CD14-positive monocyte (primary cell): ENCODE measurements around the gene NLRP9. TPM values are rescaled to one million over a fixed set of nuclear protein-coding genes. Genes with fewer than 3 reads are reported as not detected.

Experiments used
- DNase-seq, 3 donors: peaks; one replicate each; pipeline ENCODE4 v3.0.0-alpha.2; 2011 to 2022
- H2AFZ ChIP-seq: 2 replicates; pipeline ENCODE4 v1.6.0; 2012; ENCODE audit warnings: mild to moderate bottlenecking, low read depth, low read length, inconsistent platforms; ENCODE audit not compliant: insufficient read depth, poor library complexity, severe bottlenecking
- H3K27ac ChIP-seq, 2 donors: 1 replicate in 1 of 2; 2 replicates in 1 of 2; pipeline ENCODE4 v1.5.1; 2012 to 2013; ENCODE audit warnings: low read length in 2 of 2, control low read depth in 1 of 2, inconsistent platforms in 1 of 2, low read depth in 1 of 2, mild to moderate bottlenecking in 1 of 2
- H3K27me3 ChIP-seq, 2 donors: one replicate each; pipeline versions ENCODE4 v1.6.0 to v1.6.1; 2011 to 2013; ENCODE audit warnings: low read length in 2 of 2; ENCODE audit not compliant: control insufficient read depth in 2 of 2, insufficient read depth in 2 of 2
- H3K36me3 ChIP-seq, 2 donors: replicated peaks in 1 of 2; 1 replicate in 1 of 2; 2 replicates in 1 of 2; pipeline versions ENCODE4 v1.5.1 to v1.6.1; 2012 to 2013; ENCODE audit warnings: low read length in 2 of 2, control low read depth in 1 of 2, inconsistent platforms in 1 of 2, mild to moderate bottlenecking in 1 of 2; ENCODE audit not compliant: insufficient read depth in 2 of 2, control insufficient read depth in 1 of 2
- H3K4me1 ChIP-seq, 2 donors: 1 replicate in 1 of 2; 2 replicates in 1 of 2; pipeline versions ENCODE4 v1.5.1 to v1.6.1; 2012 to 2013; ENCODE audit warnings: low read length in 2 of 2, control low read depth in 1 of 2, inconsistent platforms in 1 of 2, mild to moderate bottlenecking in 1 of 2, moderate library complexity in 1 of 2; ENCODE audit not compliant: insufficient read depth in 2 of 2, control insufficient read depth in 1 of 2
- H3K4me2 ChIP-seq: replicated peaks from 2 replicates; pipeline ENCODE3; 2012; ENCODE audit warnings: low read length, moderate library complexity, mild to moderate bottlenecking; ENCODE audit not compliant: poor library complexity, severe bottlenecking; ENCODE audit errors: extremely low read depth
- H3K4me3 ChIP-seq, 3 experiments: fragments of 200-600 bp in 1 of 3; sonication (generic) in 1 of 3; replicated peaks in 1 of 3; 1 replicate in 2 of 3; 2 replicates in 1 of 3; pipeline ENCODE4 v1.5.1; 2011 to 2013; ENCODE audit warnings: low read length in 3 of 3, mild to moderate bottlenecking in 3 of 3, control low read depth in 2 of 3, low read depth in 2 of 3, inconsistent platforms in 1 of 3, moderate library complexity in 1 of 3
- H3K79me2 ChIP-seq: 2 replicates; pipeline ENCODE4 v1.6.0; 2012; ENCODE audit warnings: mild to moderate bottlenecking, control low read depth, inconsistent platforms, low read length, moderate library complexity; ENCODE audit not compliant: insufficient read depth
- H3K9ac ChIP-seq: 2 replicates; pipeline ENCODE4 v1.6.0; 2017; ENCODE audit warnings: low read length, mild to moderate bottlenecking; ENCODE audit not compliant: insufficient read depth, poor library complexity, severe bottlenecking
- H3K9me3 ChIP-seq, 2 donors: replicated peaks in 1 of 2; 1 replicate in 1 of 2; 2 replicates in 1 of 2; pipeline versions ENCODE4 v1.5.1 to v1.6.1; 2012 to 2013; ENCODE audit warnings: low read length in 2 of 2, control low read depth in 1 of 2; ENCODE audit not compliant: control insufficient read depth in 1 of 2, insufficient read depth in 1 of 2
- H4K20me1 ChIP-seq: 2 replicates; pipeline ENCODE4 v1.6.0; 2012; ENCODE audit warnings: mild to moderate bottlenecking, low read length, control low read depth, moderate library complexity; ENCODE audit not compliant: insufficient read depth
- H3K27ac Mint-ChIP-seq, 7 donors: one replicate each; pipeline ENCODE4 v1.8.0; 2020; ENCODE audit warnings: mild to moderate bottlenecking in 7 of 7, mixed read lengths in 7 of 7, moderate library complexity in 6 of 7, inconsistent platforms in 2 of 7
- H3K27me3 Mint-ChIP-seq, 3 donors: one replicate each; pipeline ENCODE4 v1.8.0; 2021 to 2022; ENCODE audit warnings: low read depth in 3 of 3, mild to moderate bottlenecking in 3 of 3, mixed read lengths in 3 of 3, moderate library complexity in 3 of 3, inconsistent platforms in 1 of 3
- H3K36me3 Mint-ChIP-seq, 2 donors: one replicate each; pipeline ENCODE4 v1.8.0; 2020; ENCODE audit warnings: mixed read lengths in 2 of 2, inconsistent platforms in 1 of 2, mild to moderate bottlenecking in 1 of 2
- H3K4me1 Mint-ChIP-seq: one replicate; pipeline ENCODE4 v1.8.0; 2020; ENCODE audit warnings: mild to moderate bottlenecking, mixed read lengths
- H3K4me3 Mint-ChIP-seq, 2 donors: one replicate each; pipeline ENCODE4 v1.8.0; 2020; ENCODE audit warnings: mild to moderate bottlenecking in 2 of 2, mixed read lengths in 2 of 2, moderate library complexity in 1 of 2
- H3K9me3 Mint-ChIP-seq, 7 donors: one replicate each; pipeline ENCODE4 v1.8.0; 2020 to 2022; ENCODE audit warnings: mixed read lengths in 7 of 7, mild to moderate bottlenecking in 6 of 7, moderate library complexity in 6 of 7, inconsistent platforms in 2 of 7
- WGBS: methylation state at CpG from one replicate; pipeline ENCODE4 v1.1.5; 2013; ENCODE audit warnings: missing lambda C conversion rate; ENCODE audit not compliant: insufficient coverage; 5-methylcytosine and 5-hydroxymethylcytosine counted together
- intact Hi-C, 2 donors: fragments of 100-400 bp; cut with micrococcal nuclease; formaldehyde crosslinking; loops; one replicate each; pipeline versions ENCODE4 v1.15.0 to v1.15.1; 2023
- polyA plus RNA-seq, 3 donors: library from polyadenylated mRNA; depleted of rRNA in 1 of 3; unstranded in 2 of 3; stranded (reverse) in 1 of 3; fragments of 300-500 nt in 2 of 3; fragments of >200 nt in 1 of 3; fragmentation: Illumina TruSeq in 2 of 3; gene quantifications; 1 replicate in 2 of 3; 2 replicates in 1 of 3; pipeline ENCODE4 v1.2.3, GENCODE V29; 2012 to 2021
- TF ChIP-seq, protein P1 (sequence below): fragments of 200-600 bp; IDR thresholded peaks from one replicate; pipeline ENCODE4 v1.8.0; 2022; ENCODE audit warnings: antibody characterized with exemption, mild to moderate bottlenecking

NLRP9 gene
- polyA plus RNA-seq, 3 donors, result not detected

DNA sequence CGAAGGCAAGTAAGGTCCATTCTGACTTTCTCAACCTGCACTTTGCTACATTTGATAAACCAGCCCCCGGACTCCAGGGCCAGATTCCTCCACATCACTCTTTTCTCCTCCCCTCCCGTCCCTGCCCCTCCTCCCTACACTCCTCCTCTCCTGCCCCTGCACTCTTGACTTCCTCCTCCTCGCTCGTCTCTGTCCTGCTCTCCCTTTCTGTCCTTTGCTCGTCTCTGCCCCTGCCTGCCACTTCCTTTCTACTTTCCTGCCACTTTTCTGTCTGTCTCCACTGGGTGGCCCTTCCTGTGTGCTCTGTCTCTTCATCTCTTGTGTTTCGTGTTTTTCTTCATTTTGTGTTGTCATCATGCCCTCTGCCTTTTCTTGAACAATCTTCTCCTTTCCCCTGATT, 76.4 kb downstream of the NLRP9 start:
- Mint-ChIP-seq H3K4me1 (peaks cover 18% of the 10 kb centered on the region), H3K27ac (peak overlapping the region in 4 of 7 donors; percentile 20 to 38 (median 32)), H3K9me3 (no peaks in the 10 kb centered on the region), H3K4me3 (no peak overlapping the region), H3K36me3 (peaks cover 66 to 74% of the 10 kb centered on the region in 2 donors), H3K27me3 (no peaks in the 10 kb centered on the region)
- H3K9ac ChIP-seq, result no peak overlapping the region
- H3K79me2 ChIP-seq, result peaks cover 97% of the 10 kb centered on the region
- H3K27ac ChIP-seq, result no peak overlapping the region
- DNase-seq, result no peak
- H3K4me2 ChIP-seq, result no peak overlapping the region
- no peaks in the 10 kb centered on the region for H3K9me3 ChIP-seq
- no peak overlapping the region for H3K4me3 ChIP-seq
- TF ChIP-seq, protein P1, sequence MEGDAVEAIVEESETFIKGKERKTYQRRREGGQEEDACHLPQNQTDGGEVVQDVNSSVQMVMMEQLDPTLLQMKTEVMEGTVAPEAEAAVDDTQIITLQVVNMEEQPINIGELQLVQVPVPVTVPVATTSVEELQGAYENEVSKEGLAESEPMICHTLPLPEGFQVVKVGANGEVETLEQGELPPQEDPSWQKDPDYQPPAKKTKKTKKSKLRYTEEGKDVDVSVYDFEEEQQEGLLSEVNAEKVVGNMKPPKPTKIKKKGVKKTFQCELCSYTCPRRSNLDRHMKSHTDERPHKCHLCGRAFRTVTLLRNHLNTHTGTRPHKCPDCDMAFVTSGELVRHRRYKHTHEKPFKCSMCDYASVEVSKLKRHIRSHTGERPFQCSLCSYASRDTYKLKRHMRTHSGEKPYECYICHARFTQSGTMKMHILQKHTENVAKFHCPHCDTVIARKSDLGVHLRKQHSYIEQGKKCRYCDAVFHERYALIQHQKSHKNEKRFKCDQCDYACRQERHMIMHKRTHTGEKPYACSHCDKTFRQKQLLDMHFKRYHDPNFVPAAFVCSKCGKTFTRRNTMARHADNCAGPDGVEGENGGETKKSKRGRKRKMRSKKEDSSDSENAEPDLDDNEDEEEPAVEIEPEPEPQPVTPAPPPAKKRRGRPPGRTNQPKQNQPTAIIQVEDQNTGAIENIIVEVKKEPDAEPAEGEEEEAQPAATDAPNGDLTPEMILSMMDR, result no peak
- H4K20me1 ChIP-seq, result peaks cover 100% of the 10 kb centered on the region
- H3K36me3 ChIP-seq, result peaks cover 67 to 93% of the 10 kb centered on the region in 2 donors
- no peak overlapping the region for H2AFZ ChIP-seq
- intact Hi-C loops, result no loop called here
- H3K4me1 ChIP-seq, result peaks cover 12 to 26% of the 10 kb centered on the region in 2 donors
- no peaks in the 10 kb centered on the region for H3K27me3 ChIP-seq
- WGBS, result 43% methylated on average over 7 of the region's 7 CpGs

DNA sequence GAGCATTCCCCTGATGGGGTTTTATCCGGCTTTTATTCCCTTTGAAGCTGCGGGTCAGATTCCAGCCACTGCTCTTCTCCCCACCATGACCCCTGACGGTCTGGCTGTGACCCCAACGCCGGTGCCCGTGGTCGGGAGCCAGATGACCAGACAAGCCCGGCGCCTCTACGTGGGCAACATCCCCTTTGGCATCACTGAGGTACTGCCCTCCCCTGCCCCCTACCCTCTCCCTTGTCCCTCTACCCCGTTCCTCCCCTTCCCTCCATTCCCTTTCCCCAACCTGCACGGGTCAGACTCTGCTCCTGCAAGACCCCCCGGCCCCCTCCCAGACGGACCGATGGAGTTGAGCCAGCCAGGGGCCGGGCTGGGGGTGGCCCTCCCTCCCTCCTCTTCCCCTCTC, 77.2 kb downstream of the NLRP9 start:
- H3K4me1 Mint-ChIP-seq, result peaks cover 26% of the 10 kb centered on the region
- Histone ChIP-seq H3K4me2 (no peak overlapping the region), H3K4me3 (no peak overlapping the region), H3K27me3 (no peaks in the 10 kb centered on the region), H3K27ac (no peak overlapping the region), H3K4me1 (peaks cover 21 to 34% of the 10 kb centered on the region in 2 donors), H3K9ac (no peak overlapping the region), H2AFZ (no peak overlapping the region), H3K9me3 (no peaks in the 10 kb centered on the region), H4K20me1 (peaks cover 100% of the 10 kb centered on the region), H3K36me3 (peaks cover 58 to 85% of the 10 kb centered on the region in 2 donors), H3K79me2 (peaks cover 97% of the 10 kb centered on the region)
- H3K36me3 Mint-ChIP-seq, result peaks cover 58 to 67% of the 10 kb centered on the region in 2 donors
- no peak overlapping the region for H3K4me3 Mint-ChIP-seq
- intact Hi-C loops, result no loop called here
- WGBS, result 92% methylated on average over 9 of the region's 16 CpGs
- DNase-seq, result no peak
- no peaks in the 10 kb centered on the region for H3K9me3 Mint-ChIP-seq
- H3K27ac Mint-ChIP-seq, result peak overlapping the region in 1 of 7 donors; percentile 25
- no peaks in the 10 kb centered on the region for H3K27me3 Mint-ChIP-seq
- TF ChIP-seq, protein P1, result no peak
